MM.1S (cell line): ENCODE measurements around the gene ITPKC.

Source experiments
- CTCF ChIP-seq: fragments of 300-600 bp; sonication (generic); IDR thresholded peaks from 2 replicates; pipeline ENCODE4 v1.5.1; 2016; ENCODE audit warnings: antibody characterized with exemption, low read length, mixed read lengths
- EZH2 ChIP-seq: fragments of 300-600 bp; sonication (generic); optimal IDR thresholded peaks from 2 replicates; pipeline ENCODE3; 2017; ENCODE audit warnings: low read depth, mild to moderate bottlenecking, antibody characterized with exemption, low read length, mixed read lengths
- EZH2phosphoT487 ChIP-seq: fragments of 300-600 bp; sonication (generic); IDR thresholded peaks from 2 replicates; pipeline ENCODE4 v1.6.1; 2018; ENCODE audit warnings: antibody characterized with exemption, low read length

GRCh38 chr19:40737102-40737644 lies 20.3 kb downstream of the ITPKC start:
- TF ChIP-seq EZH2 (no peak), CTCF (no peak), EZH2phosphoT487 (no peak)
